ENCODE data around the gene KCNG2.

GRCh38 chr18:79775441-79776221 is 22.1 kb upstream of the KCNG2 start:
- TF ChIP-seq CTCF (IDR thresholded peaks at IDR 0.05) (no peak), POLR2A (IDR thresholded peaks at IDR 0.05) (no peak)
